ENCODE results near the gene SLC2A6.
A peak's percentile ranks its signal among the peaks of the same experiment; 100 is the strongest.

The SLC2A6 gene

GRCh38 chr9:133496861-133497842, 18.3 kb upstream of the SLC2A6 start:
- DNase-seq (ENCODE audit: low spot score): no peak

- no peak for DNase-seq (ENCODE audit: low spot score)
Observed at GRCh38 chr9:133495327-133496293, 16.7 kb upstream of the SLC2A6 start.

GRCh38 chr9:133494636-133495326, 15.9 kb upstream of the SLC2A6 start:
- DNase-seq (ENCODE audit: low spot score): no peak

- no peak for DNase-seq (ENCODE audit: low spot score)
Observed at GRCh38 chr9:133493845-133494540, 15.1 kb upstream of the SLC2A6 start.

GRCh38 chr9:133493428-133493827, 14.5 kb upstream of the SLC2A6 start:
- DNase-seq (ENCODE audit: low spot score): no peak

- DNase-seq (ENCODE audit: low spot score): no peak
Observed at GRCh38 chr9:133492061-133493021, 13.4 kb upstream of the SLC2A6 start.

GRCh38 chr9:133491656-133491925, 12.7 kb upstream of the SLC2A6 start:
- no peak for DNase-seq (ENCODE audit: low spot score)

- DNase-seq (ENCODE audit: low spot score): no peak
Observed at GRCh38 chr9:133490865-133491655, 12.2 kb upstream of the SLC2A6 start.

- DNase-seq (ENCODE audit: low spot score): no peak
Observed at GRCh38 chr9:133490201-133490681, 11.3 kb upstream of the SLC2A6 start.

- DNase-seq (ENCODE audit: low spot score): no peak
Observed at GRCh38 chr9:133489253-133490190, 10.6 kb upstream of the SLC2A6 start.

GRCh38 chr9:133488686-133489252, 9.9 kb upstream of the SLC2A6 start:
- DNase-seq (ENCODE audit: low spot score): no peak

GRCh38 chr9:133487331-133487725, 8.4 kb upstream of the SLC2A6 start:
- no peak for DNase-seq (ENCODE audit: low spot score)

- DNase-seq (ENCODE audit: low spot score): peak; percentile 50
Observed at GRCh38 chr9:133485531-133486260, 6.8 kb upstream of the SLC2A6 start.

- DNase-seq (ENCODE audit: low spot score): no peak
Observed at GRCh38 chr9:133484671-133485437, 6.0 kb upstream of the SLC2A6 start.

GRCh38 chr9:133483611-133484010, 4.7 kb upstream of the SLC2A6 start:
- DNase-seq (ENCODE audit: low spot score): no peak
